NT2/D1 (cell line): ENCODE data around the gene ELFN1.

ENCODE experiments used
- DNase-seq: peaks from one replicate; pipeline ENCODE4 v3.0.0-alpha.2; 2011; ENCODE audit warnings: low read depth, low spot score
- H3K27me3 ChIP-seq: 2 replicates; pipeline ENCODE4 v1.6.0; 2011; ENCODE audit warnings: mild to moderate bottlenecking; ENCODE audit not compliant: insufficient read length, insufficient read depth
- H3K36me3 ChIP-seq: 2 replicates; pipeline ENCODE4 v1.6.1; 2011; ENCODE audit warnings: mild to moderate bottlenecking, low read length, mixed read lengths; ENCODE audit not compliant: insufficient read depth, insufficient read length
- H3K4me1 ChIP-seq: 2 replicates; pipeline ENCODE4 v1.5.1; 2011; ENCODE audit not compliant: insufficient read depth, insufficient read length
- H3K4me3 ChIP-seq: 2 replicates; pipeline ENCODE4 v1.5.1; 2011; ENCODE audit warnings: low read depth; ENCODE audit not compliant: insufficient read length
- H3K9ac ChIP-seq: 2 replicates; pipeline ENCODE4 v1.6.0; 2011; ENCODE audit warnings: low read depth; ENCODE audit not compliant: insufficient read length
- H3K9me3 ChIP-seq: 2 replicates; pipeline ENCODE4 v1.5.1; 2011; ENCODE audit warnings: mild to moderate bottlenecking, low read length; ENCODE audit not compliant: insufficient read depth
- SUZ12 ChIP-seq: IDR thresholded peaks from 2 replicates; pipeline ENCODE4 v1.6.1; 2011; ENCODE audit not compliant: insufficient read length, insufficient read depth; ENCODE audit errors: extremely low read depth
- YY1 ChIP-seq: IDR thresholded peaks from 2 replicates; pipeline ENCODE4 v1.6.1; 2011; ENCODE audit not compliant: insufficient read length, insufficient read depth
- ZNF274 ChIP-seq: IDR thresholded peaks from 2 replicates; pipeline ENCODE4 v1.6.1; 2011; ENCODE audit warnings: mild to moderate bottlenecking, low read depth, low read length

The ELFN1 gene

GRCh38 chr7:1775389-1775788, 105.3 kb downstream of the ELFN1 start:
- Histone ChIP-seq H3K9me3 (peaks cover 18% of the 10 kb centered on the region), H3K4me3 (no peak overlapping the region), H3K4me1 (no peaks in the 10 kb centered on the region), H3K36me3 (no peaks in the 10 kb centered on the region), H3K27me3 (peaks cover 3% of the 10 kb centered on the region), H3K9ac (no peak overlapping the region)
- DNase-seq, result no peak
- TF ChIP-seq SUZ12 (no peak), ZNF274 (no peak), YY1 (no peak)

- no peaks in the 10 kb centered on the region for H3K36me3 ChIP-seq
- DNase-seq, result no peak
- H3K9me3 ChIP-seq, result peaks cover 18% of the 10 kb centered on the region
- H3K27me3 ChIP-seq, result peaks cover 3% of the 10 kb centered on the region
- no peak overlapping the region for H3K9ac ChIP-seq
- H3K4me1 ChIP-seq, result no peaks in the 10 kb centered on the region
- TF ChIP-seq YY1 (no peak), SUZ12 (no peak), ZNF274 (no peak)
- no peak overlapping the region for H3K4me3 ChIP-seq
Observed at GRCh38 chr7:1777122-1777521, 107.0 kb downstream of the ELFN1 start.

- Histone ChIP-seq H3K9ac (no peak overlapping the region), H3K36me3 (no peaks in the 10 kb centered on the region), H3K27me3 (peaks cover 3% of the 10 kb centered on the region), H3K4me3 (no peak overlapping the region), H3K9me3 (peaks cover 18% of the 10 kb centered on the region), H3K4me1 (no peaks in the 10 kb centered on the region)
- DNase-seq, result no peak
- TF ChIP-seq SUZ12 (no peak), YY1 (no peak), ZNF274 (no peak)
Observed at GRCh38 chr7:1779445-1779844, 109.4 kb downstream of the ELFN1 start.

GRCh38 chr7:1781369-1781768, 111.3 kb downstream of the ELFN1 start:
- H3K9me3 ChIP-seq, result peaks cover 20% of the 10 kb centered on the region
- DNase-seq, result no peak
- TF ChIP-seq YY1 (no peak), SUZ12 (no peak), ZNF274 (no peak)

GRCh38 chr7:1785839-1786238, 115.8 kb downstream of the ELFN1 start:
- Histone ChIP-seq H3K9ac (no peak overlapping the region), H3K9me3 (peaks cover 12% of the 10 kb centered on the region), H3K36me3 (no peaks in the 10 kb centered on the region), H3K27me3 (no peaks in the 10 kb centered on the region), H3K4me1 (no peaks in the 10 kb centered on the region), H3K4me3 (no peak overlapping the region)
- DNase-seq, result no peak
- no peak for TF ChIP-seq SUZ12
- no peak for TF ChIP-seq YY1
- no peak for TF ChIP-seq ZNF274

More at GRCh38 chr7:1781369-1781768, 111.3 kb downstream of the ELFN1 start:
- no peak overlapping the region for H3K9ac ChIP-seq
- H3K4me3 ChIP-seq, result no peak overlapping the region
- H3K27me3 ChIP-seq, result peaks cover 3% of the 10 kb centered on the region
- no peaks in the 10 kb centered on the region for H3K36me3 ChIP-seq
- no peaks in the 10 kb centered on the region for H3K4me1 ChIP-seq

- H3K27me3 ChIP-seq, result no peaks in the 10 kb centered on the region
- no peak overlapping the region for H3K9ac ChIP-seq
- TF ChIP-seq ZNF274, result no peak
- no peak for TF ChIP-seq SUZ12
- no peak for TF ChIP-seq YY1
- peaks cover 12% of the 10 kb centered on the region for H3K9me3 ChIP-seq
- H3K36me3 ChIP-seq, result no peaks in the 10 kb centered on the region
- H3K4me1 ChIP-seq, result no peaks in the 10 kb centered on the region
- H3K4me3 ChIP-seq, result no peak overlapping the region
- DNase-seq, result no peak
Observed at GRCh38 chr7:1787241-1787640, 117.2 kb downstream of the ELFN1 start.

GRCh38 chr7:1787681-1788235, 117.7 kb downstream of the ELFN1 start:
- TF ChIP-seq YY1 (no peak), ZNF274 (no peak), SUZ12 (no peak)
- DNase-seq, result no peak
- peaks cover 12% of the 10 kb centered on the region for H3K9me3 ChIP-seq
- H3K27me3 ChIP-seq, result no peaks in the 10 kb centered on the region
- H3K4me3 ChIP-seq, result no peak overlapping the region
- H3K4me1 ChIP-seq, result no peaks in the 10 kb centered on the region
- no peak overlapping the region for H3K9ac ChIP-seq
- H3K36me3 ChIP-seq, result no peaks in the 10 kb centered on the region
